MCF 10A (cell line): Measurements from ENCODE around the gene PEX11A. TPM values are rescaled to one million over a fixed set of nuclear protein-coding genes. Genes with fewer than 3 reads are reported as not detected.

Source experiments
- BruUV-seq: library from RNA; stranded (reverse); fragments of 400-500 nt; replicated peaks from 2 replicates; lab custom pipeline; 2021; lab: Mats Ljungman, UMichigan
- CTCF ChIA-PET: fragments of 300-600 bp; sonication (Branson Sonifier 250); formaldehyde crosslinking; extraction: SDS; loops from one replicate; lab custom pipeline; 2021; ENCODE audit warnings: antibody characterized with exemption, inconsistent platforms; lab: Yijun Ruan, JAX
- POLR2A ChIA-PET: fragments of 300-600, 350-650 bp; sonication (Branson Sonifier 250); formaldehyde crosslinking; extraction: SDS; loops from one replicate; lab custom pipeline; 2020; ENCODE audit warnings: antibody characterized with exemption, inconsistent platforms; lab: Yijun Ruan, JAX
- DNase-seq: peaks from one replicate; pipeline ENCODE4 v3.0.0-alpha.2; 2018; ENCODE audit not compliant: unreplicated experiment
- H3K27ac Mint-ChIP-seq: one replicate; pipeline ENCODE4 v1.8.0; 2022; ENCODE audit warnings: mild to moderate bottlenecking, low read depth, mixed read lengths; ENCODE audit not compliant: unreplicated experiment
- H3K27me3 Mint-ChIP-seq: one replicate; pipeline ENCODE4 v1.8.0; 2022; ENCODE audit warnings: mixed read lengths; ENCODE audit not compliant: insufficient read depth, unreplicated experiment
- H3K36me3 Mint-ChIP-seq: one replicate; pipeline ENCODE4 v1.8.0; 2022; ENCODE audit warnings: mild to moderate bottlenecking, moderate library complexity, mixed read lengths; ENCODE audit not compliant: insufficient read depth, unreplicated experiment
- H3K4me1 Mint-ChIP-seq: one replicate; pipeline ENCODE4 v1.8.0; 2022; ENCODE audit warnings: mixed read lengths; ENCODE audit not compliant: insufficient read depth, unreplicated experiment
- H3K4me3 Mint-ChIP-seq: one replicate; pipeline ENCODE4 v1.8.0; 2022; ENCODE audit warnings: mild to moderate bottlenecking, moderate library complexity, mixed read lengths; ENCODE audit not compliant: unreplicated experiment
- H3K9me3 Mint-ChIP-seq: one replicate; pipeline ENCODE4 v1.8.0; 2022; ENCODE audit warnings: mixed read lengths; ENCODE audit not compliant: unreplicated experiment
- intact Hi-C: fragments of 100-400 bp; cut with micrococcal nuclease; formaldehyde crosslinking; loops from 2 replicates; pipeline ENCODE4 v1.14.1; 2022
- total RNA-seq: library from RNA; stranded (reverse); gene quantifications from 2 replicates; pipeline ENCODE4 v1.2.3, GENCODE V29; 2022
- TF ChIP-seq, protein P1 (sequence below): fragments of 200-600 bp; IDR thresholded peaks from one replicate; pipeline ENCODE4 v1.8.0; 2022; ENCODE audit warnings: antibody characterized with exemption, mild to moderate bottlenecking; ENCODE audit not compliant: unreplicated experiment

Gene PEX11A
- total RNA-seq, 1 experiment from 2014 or later, result 3.4 TPM

DNA sequence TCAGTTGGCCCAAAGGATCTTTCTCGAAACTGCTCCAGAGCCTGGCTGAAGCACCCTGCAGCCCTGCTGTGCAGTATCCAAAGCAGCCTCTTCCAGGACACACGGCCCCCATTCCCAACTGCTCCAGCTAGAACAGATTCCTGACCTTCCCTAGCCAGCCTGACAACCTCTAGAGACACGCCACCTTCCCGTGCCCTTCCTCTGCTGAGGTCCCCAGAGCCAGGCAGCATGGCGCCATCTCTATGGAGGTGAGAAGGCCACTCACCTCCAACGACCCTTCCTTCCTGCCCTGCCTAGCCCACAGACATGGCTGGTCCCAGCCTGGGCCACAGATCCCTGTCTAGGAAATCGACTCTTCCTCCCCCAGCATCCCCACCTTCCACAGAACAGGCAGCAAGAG, 38.4 kb downstream of the PEX11A start:
- DNase-seq, result no peak
- Mint-ChIP-seq H3K4me3 (no peak overlapping the region), H3K4me1 (no peaks in the 10 kb centered on the region), H3K27ac (no peak overlapping the region), H3K9me3 (no peaks in the 10 kb centered on the region), H3K27me3 (peaks cover 21% of the 10 kb centered on the region), H3K36me3 (no peaks in the 10 kb centered on the region)
- intact Hi-C loops, result no loop called here
- POLR2A ChIA-PET, result no interaction called here
- CTCF ChIA-PET, result interaction anchor here (0.6 kb wide), 1 partner anchor 212 kb away, joined by 6 read pairs; no protein-coding TSS in a partner anchor
- TF ChIP-seq, protein P1, sequence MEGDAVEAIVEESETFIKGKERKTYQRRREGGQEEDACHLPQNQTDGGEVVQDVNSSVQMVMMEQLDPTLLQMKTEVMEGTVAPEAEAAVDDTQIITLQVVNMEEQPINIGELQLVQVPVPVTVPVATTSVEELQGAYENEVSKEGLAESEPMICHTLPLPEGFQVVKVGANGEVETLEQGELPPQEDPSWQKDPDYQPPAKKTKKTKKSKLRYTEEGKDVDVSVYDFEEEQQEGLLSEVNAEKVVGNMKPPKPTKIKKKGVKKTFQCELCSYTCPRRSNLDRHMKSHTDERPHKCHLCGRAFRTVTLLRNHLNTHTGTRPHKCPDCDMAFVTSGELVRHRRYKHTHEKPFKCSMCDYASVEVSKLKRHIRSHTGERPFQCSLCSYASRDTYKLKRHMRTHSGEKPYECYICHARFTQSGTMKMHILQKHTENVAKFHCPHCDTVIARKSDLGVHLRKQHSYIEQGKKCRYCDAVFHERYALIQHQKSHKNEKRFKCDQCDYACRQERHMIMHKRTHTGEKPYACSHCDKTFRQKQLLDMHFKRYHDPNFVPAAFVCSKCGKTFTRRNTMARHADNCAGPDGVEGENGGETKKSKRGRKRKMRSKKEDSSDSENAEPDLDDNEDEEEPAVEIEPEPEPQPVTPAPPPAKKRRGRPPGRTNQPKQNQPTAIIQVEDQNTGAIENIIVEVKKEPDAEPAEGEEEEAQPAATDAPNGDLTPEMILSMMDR, result no peak
- BruUV-seq, result no TSS peak

DNA sequence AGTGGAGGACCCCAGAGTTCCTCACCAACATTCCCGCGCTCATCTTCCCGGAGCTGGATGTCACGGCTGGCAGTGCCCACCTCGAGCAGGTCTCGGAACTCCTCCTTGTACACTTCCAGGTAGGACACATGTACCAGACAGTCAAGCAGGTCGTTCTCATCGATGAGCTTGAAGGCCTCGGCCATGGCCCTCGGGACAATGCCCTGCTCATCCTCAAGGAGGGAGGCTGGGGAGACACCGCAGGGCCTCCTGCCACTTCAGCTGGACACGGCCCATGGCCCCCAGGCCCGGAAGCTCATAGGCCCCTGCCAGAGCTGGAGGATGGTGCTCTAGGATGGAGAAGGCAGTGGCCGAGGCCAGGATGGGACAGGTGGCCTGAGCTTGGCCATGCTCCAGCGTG, 40.8 kb downstream of the PEX11A start:
- Mint-ChIP-seq H3K27ac (no peak overlapping the region), H3K4me3 (no peak overlapping the region), H3K4me1 (no peaks in the 10 kb centered on the region), H3K9me3 (no peaks in the 10 kb centered on the region), H3K27me3 (peaks cover 8% of the 10 kb centered on the region), H3K36me3 (no peaks in the 10 kb centered on the region)
- ChIA-PET CTCF (interaction anchor here (0.5 to 1.4 kb wide), 3 partner anchors 13 to 38 kb away, joined by 3 to 6 read pairs (median 4); no protein-coding TSS in a partner anchor), POLR2A (interaction anchor here (0.6 kb wide), 1 partner anchor 303 kb away, joined by 3 read pairs; no protein-coding TSS in a partner anchor)
- no TSS peak for BruUV-seq
- TF ChIP-seq, protein P1, result no peak
- DNase-seq, result no peak
- intact Hi-C loops, result loop anchor here (5.0 to 10.0 kb wide), 2 partner anchors 43 to 85 kb away; partner anchors contain the start of genes PEX11A and WDR93

DNA sequence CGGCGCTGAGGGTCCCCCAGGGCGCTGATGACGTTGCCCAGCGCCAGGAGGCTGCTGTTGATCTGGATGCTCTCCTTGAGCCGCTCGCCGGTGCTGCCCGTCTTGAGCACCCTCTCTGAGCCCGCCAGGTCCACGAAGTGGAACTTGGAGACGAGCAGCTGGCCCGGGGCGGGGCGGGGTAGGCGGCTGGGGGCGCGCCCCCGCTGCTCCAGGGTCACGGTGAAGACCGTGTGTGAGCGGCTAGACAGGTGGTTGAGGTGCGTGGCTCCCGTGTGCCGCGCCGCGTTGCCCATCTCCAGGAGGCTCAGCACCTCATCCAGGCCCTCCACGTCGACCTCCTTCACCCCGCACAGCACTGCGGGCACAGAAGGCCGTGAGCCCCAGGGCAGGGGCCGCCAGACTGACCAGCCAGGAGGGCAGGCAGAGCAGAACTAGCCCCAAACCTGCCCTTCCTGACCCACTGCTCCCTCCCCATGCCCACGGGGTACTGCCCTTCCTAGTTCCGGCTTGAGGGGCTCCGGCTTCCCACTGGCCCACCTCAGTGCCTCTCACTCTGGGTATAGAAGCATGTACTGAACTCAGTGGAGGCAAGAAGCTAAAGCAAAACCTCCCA, 41.4 kb downstream of the PEX11A start:
- Mint-ChIP-seq H3K9me3 (no peaks in the 10 kb centered on the region), H3K4me1 (no peaks in the 10 kb centered on the region), H3K4me3 (no peak overlapping the region), H3K27ac (no peak overlapping the region), H3K36me3 (no peaks in the 10 kb centered on the region), H3K27me3 (peaks cover 2% of the 10 kb centered on the region)
- intact Hi-C loops, result loop anchor here (5.0 to 10.0 kb wide), 2 partner anchors 43 to 86 kb away; partner anchors contain the start of genes PEX11A and WDR93
- no peak for DNase-seq
- TF ChIP-seq, protein P1, result no peak
- no TSS peak for BruUV-seq
- CTCF ChIA-PET, result interaction anchor here (0.5 to 2.3 kb wide), 4 partner anchors 14 to 1124 kb away, joined by 3 to 10 read pairs (median 5); no protein-coding TSS in a partner anchor
- POLR2A ChIA-PET, result interaction anchor here (0.6 kb wide), 1 partner anchor 303 kb away, joined by 3 read pairs; no protein-coding TSS in a partner anchor
